NCI-H128 (cell line): Measurements from ENCODE around the gene TRMT2A.

ENCODE experiments used
- DNase-seq: peaks from one replicate; lab custom pipeline; 2025; ENCODE audit not compliant: unreplicated experiment; lab: John Stamatoyannopoulos, UW

The TRMT2A gene

GRCh38 chr22:20135806-20136602 is 19.0 kb upstream of the TRMT2A start:
- DNase-seq = no peak

DNA sequence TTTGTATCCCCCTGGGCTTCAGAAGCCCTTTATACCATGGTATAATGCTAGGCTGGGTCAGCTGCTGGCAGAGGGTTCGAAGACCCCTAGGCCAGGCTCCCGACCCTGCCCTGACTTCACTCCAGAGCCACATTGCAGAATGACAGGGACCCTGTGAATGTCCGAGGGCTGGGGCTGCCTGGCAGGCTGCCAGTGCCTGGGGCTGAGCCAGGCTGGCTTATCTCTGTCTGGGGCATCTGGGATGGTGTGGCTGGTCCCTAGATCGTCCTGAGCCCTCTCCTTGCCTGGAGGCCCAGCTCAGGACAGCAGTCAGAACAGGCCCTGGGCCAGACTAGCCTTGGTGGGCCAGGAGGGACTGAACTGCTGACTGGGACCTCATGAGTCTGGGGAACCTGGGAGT is 18.2 kb upstream of the TRMT2A start:
- DNase-seq = no peak

DNA sequence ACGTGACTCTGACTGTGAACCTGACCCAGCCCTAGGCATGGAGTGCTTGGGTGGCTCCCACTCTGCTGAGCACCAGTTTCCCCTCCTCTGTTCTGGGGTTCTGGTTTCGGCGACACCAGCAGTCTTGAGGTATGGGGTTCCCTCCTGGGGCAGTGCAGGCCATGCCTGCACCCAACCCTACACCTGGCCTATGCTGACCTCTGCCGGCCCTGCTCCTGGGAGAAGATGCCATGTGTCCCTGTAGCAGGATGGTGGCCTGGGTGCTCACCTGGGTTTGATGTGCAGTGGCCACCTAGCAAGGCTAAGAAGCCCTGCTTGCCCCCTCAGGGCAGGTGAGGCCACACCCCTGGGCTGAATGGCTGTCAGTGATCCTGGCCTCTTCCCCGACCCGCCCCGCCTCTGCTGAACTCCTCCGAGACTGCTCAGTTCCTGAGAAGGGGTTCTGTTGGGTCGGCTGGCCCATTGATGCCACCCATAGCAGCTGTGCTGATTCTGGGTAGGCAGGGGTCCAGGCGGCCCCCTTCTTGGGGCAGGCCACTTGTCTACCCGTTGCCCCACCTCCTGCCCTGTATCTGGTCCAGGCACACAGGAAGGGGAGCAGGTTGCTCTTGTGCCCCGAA is 17.0 kb upstream of the TRMT2A start:
- DNase-seq = no peak

- DNase-seq = no peak
These were observed 15.7 kb upstream of the TRMT2A start for GRCh38 chr22:20132686-20133246.

- DNase-seq = no peak
These were observed 15.0 kb upstream of the TRMT2A start for GRCh38 chr22:20131859-20132685.

- no peak for DNase-seq
These were observed 14.5 kb upstream of the TRMT2A start, which contains the start of gene ZDHHC8 for GRCh38 chr22:20131597-20131858. ZDHHC8 (plus strand) TSS chr22:20131804; CDS start chr22:20131948, 144 bp downstream.

DNA sequence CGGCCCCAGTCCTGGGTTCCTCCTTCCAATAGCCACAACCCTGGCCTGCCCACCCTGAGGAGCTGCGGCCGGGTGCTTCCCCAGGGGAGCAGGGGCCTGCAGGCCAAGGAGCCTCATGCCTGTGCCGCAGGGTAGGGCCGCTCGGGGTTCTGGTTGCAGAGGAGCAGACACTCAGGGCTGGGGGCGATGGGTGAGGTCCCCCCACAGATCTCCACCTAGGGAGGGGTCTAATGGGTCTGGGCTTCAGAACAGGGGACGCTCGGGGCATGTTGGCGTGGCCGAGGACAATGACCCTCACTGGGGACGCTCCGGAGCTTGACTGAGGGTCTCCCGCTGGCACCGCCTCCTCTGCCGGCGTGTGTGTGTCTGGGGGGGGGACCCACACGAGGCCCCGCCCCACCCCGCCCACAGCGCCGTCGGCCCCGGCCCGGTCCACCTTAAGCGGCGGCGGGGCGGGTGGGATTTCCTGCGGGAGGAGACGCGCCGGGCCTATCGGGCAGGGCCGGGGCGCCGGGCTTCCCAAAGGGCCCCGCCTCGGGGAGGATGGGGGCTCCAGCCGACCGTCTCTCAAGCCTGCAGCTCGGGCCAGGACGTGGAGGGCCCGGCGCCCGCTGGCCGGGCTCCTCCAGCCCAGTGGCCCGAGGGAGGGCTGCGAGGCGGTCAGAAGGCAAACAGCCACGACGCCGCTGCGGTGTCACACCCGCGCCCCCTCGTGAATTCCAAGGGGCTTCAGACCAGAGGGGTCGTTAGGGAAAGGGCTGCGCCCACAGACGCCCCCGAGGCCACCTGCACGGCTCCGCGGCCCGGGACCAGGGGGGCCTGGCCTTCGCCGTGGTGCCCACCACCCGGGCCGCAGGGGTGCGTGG is 13.9 kb upstream of the TRMT2A start:
- DNase-seq = no peak

- DNase-seq = no peak
These were observed 13.3 kb upstream of the TRMT2A start for GRCh38 chr22:20130319-20130718.

DNA sequence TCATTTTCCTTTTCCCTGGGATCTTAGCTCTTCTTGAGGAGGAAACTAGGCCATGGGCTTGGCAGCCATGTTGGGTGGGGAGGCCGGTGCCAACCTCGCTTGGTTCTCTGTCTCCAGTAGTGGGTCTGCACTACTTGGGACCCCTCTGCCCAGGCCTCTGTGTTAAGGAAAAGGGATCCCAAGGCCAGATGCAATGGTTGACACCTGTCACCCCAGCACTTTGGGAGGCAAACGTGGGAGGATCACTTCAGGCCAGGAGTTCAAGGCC is 12.7 kb upstream of the TRMT2A start:
- DNase-seq = no peak

DNA sequence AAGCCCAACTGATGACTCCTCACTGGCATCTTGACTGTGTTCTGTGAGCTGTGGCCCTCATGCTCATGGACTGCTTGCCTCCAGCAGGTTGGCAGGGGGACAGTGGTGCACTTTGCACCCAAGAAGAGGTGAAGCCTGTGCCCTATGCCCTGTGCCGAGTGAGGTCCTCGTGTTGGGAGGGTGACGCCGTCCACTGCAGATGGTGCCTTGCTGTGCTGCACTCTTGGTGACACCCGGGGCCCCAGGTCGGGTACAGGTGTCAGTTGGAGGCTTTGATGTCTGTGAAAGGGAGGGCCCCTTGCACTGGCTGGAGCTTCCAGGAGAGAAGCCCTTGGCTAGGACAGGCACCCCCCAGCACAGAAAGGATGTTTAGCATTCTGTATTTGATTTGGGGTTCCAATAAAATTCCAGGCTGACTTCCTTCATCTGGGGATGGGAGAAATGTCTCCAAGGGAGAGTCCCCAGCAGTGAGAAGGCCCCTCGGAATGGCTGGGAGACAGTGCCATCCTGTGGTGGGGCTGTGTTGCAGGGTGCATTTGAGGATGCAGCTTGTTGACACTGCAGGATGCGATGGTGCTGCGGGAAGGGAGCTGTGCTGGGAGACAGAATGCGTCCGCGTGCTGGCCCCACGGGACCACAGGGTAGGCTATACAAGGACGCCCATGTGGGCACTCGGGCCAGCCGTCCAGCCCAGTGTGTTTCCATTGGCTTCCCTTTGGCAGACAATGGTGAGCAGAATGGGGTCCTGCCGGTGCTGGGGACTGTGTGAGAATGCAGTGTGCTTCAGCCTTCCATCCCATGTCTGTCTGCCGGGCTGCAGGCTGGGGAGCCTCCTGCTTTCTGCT is 12.1 kb upstream of the TRMT2A start:
- no peak for DNase-seq

DNA sequence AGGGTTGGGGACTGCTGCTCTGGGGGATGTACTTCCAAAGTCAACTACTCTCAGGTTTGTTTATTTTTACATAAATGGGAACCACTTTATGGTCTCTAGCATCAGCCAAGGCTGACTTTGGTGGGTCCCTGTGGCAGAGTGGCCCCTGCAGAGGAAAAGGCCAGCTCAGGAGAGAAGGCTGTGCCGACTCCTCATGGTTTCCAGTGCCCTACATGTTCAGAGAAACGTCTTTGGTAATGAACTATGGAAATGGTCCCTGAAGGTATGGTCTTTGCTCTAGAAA is 11.5 kb upstream of the TRMT2A start:
- DNase-seq = no peak

DNA sequence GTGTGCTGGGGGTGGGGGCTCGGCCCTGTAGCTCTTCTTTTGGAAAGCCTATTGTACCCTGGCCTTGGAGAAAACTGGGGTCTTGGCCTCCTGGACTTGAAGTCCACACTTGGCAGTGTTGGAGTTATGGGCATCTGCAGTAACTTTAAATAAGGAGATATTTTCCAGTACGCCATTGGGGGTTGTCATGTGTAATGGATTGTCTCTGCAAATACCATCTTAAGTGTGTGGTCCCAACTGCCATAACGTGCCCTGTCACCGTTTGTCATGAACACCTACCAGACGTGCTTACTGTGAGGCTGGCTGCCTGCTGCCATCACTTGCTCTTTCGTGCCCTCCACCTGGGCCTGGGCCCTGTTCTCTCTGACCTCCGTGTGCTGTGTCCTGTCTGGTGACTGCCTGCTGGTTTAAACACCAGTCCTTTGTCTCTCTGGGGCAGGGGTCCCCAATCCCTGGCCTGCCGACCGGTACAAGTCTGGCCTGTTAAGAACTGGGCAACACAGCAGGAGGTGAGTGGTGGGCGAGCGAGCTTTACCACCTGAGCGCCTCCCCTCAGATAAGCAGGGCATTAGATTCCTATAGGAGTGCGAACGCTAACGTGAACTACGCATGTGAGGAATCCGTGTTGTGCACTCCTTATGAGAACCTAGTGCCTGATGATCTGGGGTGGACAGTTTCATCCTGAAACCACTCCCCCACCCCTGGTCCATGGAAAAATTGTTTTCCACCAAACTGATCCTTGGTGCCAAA is 11.0 kb upstream of the TRMT2A start:
- DNase-seq = no peak

DNA sequence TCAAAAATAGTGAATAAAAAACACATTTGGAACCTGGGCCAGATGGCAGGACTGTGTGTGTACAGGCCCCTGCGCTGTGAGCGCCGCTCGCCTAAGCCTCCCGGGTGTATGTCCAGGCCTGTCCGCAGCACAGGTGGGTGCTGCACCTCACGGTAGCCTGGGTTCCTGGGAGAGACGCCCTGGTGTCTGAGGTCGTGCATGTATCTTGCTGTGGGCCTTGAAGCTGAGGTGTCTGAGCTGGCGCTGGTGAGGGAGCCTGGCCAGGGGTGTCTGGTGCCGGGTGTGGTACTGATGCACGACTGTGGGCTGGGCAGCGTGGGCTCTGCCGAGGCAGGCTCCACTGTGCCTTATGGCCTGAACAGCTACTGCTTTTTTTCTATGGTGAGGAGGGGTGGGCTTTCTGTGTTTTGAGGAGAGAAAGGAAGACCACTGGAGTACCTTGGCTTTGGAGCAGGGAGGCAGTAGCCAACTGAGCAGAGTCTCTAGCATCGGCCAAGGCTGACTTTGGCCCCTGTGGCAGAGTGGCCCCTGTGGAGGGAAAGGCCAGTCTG is 10.4 kb upstream of the TRMT2A start:
- DNase-seq = no peak

- DNase-seq = no peak
These were observed 9.4 kb upstream of the TRMT2A start for GRCh38 chr22:20126284-20127029.

GRCh38 chr22:20125201-20126174 is 8.5 kb upstream of the TRMT2A start:
- DNase-seq = no peak

DNA sequence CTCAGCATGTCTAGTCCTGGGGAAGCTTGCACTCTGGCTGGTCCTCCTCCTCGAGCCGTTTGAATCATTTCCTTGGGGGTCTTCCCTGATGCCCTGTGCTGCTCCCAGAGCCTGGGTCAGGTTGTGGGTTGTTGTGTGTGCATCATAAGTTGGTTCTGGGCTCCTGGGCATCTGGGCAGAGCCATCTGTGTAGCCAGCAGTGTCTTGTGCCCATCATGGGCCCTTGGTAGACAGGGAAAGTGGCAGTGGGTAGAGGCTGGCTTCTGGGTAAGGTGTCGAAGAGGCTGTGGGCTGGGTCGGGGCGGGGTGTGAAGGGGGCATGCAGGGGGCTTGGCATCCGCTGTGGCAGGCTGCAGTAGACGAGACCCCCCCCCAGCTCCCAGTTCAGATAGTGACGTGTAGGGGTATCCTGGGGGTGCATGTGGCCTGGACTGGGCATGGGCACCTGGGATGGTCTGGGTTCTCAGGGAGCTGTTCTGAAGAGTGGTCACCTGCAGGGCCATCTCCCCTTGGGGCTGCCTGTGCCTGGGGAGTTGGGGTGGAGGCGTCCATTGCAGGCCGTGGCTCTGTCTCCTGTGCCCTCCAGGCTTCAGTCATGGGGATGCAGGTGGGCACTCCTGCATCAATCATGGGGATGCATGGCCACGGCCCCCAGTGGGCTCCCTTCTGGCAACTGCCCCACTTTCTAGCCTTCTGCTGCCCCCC is 7.2 kb upstream of the TRMT2A start:
- no peak for DNase-seq
